ENCODE measurements around the gene FLVCR2.

The FLVCR2 gene

GRCh38 chr14:75558440-75558839, 20.0 kb upstream of the FLVCR2 start:
- no peak for TF ChIP-seq CTCF (conservative IDR thresholded peaks at IDR 0.05; ENCODE audit: low read depth, low read length)
- no peak for DNase-seq (ENCODE audit: low read depth)
- H3K4me3 ChIP-seq (ENCODE audit: low read depth, low read length), result no peak overlapping the region

DNA sequence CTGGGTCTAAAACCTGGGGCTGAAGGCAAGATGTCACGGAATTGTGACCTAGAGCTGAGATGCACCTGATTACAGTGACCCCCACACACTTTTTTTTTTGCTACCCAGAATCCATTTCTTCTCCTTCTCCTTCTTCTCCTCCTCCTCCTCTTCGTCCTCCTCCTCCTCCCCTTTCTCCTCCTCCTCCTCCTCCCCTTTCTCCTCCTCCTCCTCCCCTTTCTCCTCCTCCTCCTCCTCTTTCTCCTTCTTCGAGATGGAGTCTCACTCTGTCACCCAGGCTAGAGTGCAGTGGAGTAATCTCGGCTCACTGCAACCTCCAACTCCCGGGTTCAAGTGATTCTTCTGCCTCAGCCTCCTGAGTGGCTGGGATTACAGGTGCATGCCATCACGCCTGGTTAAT, 19.4 kb upstream of the FLVCR2 start:
- no peak for TF ChIP-seq CTCF (conservative IDR thresholded peaks at IDR 0.05; ENCODE audit: low read depth, low read length)
- DNase-seq (ENCODE audit: low read depth), result no peak
- no peak overlapping the region for H3K4me3 ChIP-seq (ENCODE audit: low read depth, low read length)

DNA sequence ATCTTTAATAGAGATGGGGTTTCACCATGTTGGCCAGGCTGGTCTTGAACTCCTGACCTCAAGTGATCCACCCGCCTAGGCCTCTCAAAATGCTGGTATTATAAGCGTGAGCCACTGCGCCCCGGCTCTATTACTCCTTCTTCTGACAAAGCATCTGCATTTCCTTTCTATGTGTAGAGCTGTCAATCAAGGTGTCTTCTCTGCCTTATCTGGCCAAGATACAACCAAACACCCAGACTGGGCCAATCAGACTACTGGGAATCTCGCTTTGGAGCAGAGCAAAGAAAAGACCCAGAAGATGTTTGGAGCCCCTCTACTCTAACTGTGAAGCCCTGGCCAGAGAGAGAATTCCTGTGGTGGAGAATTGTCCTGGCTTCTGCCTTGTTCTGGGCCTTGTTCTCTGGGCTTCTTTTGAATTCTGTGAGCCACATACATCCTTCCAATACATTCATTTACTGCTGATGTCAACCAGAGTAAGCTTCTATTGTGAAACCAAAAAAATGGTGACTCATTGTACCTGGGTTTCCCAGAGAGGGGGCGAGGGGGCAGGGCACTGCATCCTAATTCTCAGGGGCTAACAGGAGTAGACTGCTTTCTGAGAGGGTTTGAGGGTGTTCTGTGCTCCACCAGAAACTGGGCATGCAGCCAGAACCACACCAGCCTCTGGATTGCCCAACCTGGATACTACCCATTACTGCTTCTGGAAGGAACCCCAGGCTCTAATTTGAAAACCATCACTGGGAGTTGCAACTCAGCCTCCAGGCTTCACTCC, 18.8 kb upstream of the FLVCR2 start:
- peak; percentile 65 for DNase-seq (ENCODE audit: low read depth)
- no peak overlapping the region for H3K4me3 ChIP-seq (ENCODE audit: low read depth, low read length)
- no peak for TF ChIP-seq CTCF (conservative IDR thresholded peaks at IDR 0.05; ENCODE audit: low read depth, low read length)

DNA sequence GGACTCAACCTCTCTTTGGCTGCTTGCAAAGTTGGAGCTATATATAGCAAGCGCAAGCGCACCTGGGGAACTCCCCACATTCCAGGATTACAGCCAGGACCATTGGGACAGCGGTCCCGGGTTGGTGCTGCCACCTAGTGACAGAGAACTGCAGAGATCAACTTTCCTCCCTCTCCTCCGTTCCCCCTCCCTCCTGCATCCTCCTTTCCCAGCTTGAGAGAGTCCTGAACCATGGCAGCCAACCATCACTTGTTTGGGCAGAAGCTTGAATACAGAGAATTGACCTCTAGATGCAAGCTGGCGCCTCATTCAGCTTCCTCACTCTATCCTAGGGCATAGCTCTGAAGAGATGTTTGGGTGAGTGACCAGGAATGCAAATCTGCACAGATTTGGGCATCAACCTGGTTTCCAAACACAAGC, 17.4 kb upstream of the FLVCR2 start:
- no peak overlapping the region for H3K4me3 ChIP-seq (ENCODE audit: low read depth, low read length)
- TF ChIP-seq CTCF (conservative IDR thresholded peaks at IDR 0.05; ENCODE audit: low read depth, low read length), result peak; percentile 96
- DNase-seq (ENCODE audit: low read depth), result peak; percentile 90

- H3K4me3 ChIP-seq (ENCODE audit: low read depth, low read length), result no peak overlapping the region
- TF ChIP-seq CTCF (conservative IDR thresholded peaks at IDR 0.05; ENCODE audit: low read depth, low read length), result no peak
- DNase-seq (ENCODE audit: low read depth), result no peak
Measured at GRCh38 chr14:75562089-75562488, 16.3 kb upstream of the FLVCR2 start.

GRCh38 chr14:75562489-75562888, 15.9 kb upstream of the FLVCR2 start:
- TF ChIP-seq CTCF (conservative IDR thresholded peaks at IDR 0.05; ENCODE audit: low read depth, low read length), result no peak
- DNase-seq (ENCODE audit: low read depth), result no peak
- H3K4me3 ChIP-seq (ENCODE audit: low read depth, low read length), result no peak overlapping the region

DNA sequence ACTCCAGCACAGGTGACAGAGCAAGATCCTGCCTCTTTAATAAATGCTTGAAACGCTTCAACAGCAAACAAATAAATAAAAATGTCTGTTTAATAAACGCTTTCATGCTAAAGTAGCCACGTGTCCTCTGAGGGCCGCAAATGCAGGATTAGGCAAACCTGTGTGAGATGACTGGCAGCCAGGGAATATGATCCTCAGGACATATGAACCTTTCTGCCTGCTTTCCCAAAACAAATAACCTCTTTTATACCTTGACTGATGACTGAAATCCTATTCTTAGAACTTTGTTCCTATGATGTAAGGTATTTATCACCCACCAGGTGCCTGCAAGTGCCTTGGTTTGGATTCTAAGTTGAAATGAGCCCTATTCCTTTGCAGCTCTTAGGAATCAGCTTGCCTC, 14.5 kb upstream of the FLVCR2 start:
- no peak for DNase-seq (ENCODE audit: low read depth)
- TF ChIP-seq CTCF (conservative IDR thresholded peaks at IDR 0.05; ENCODE audit: low read depth, low read length), result no peak

More for the DNA sequence above, 14.5 kb upstream of the FLVCR2 start:
- no peak overlapping the region for H3K4me3 ChIP-seq (ENCODE audit: low read depth, low read length)
